SJSA1 (cell line): ENCODE data around the gene HTN1. TPM values are rescaled to one million over a fixed set of nuclear protein-coding genes. Genes with fewer than 3 reads are reported as not detected.

Experiments used
- DNase-seq, 2 experiments: peaks; one replicate each; pipeline ENCODE4 v3.0.0-alpha.2; 2015 to 2020; ENCODE audit warnings: low spot score in 2 of 2, low read depth in 1 of 2
- H3K27ac ChIP-seq: fragments of 250-450 bp; sonication (Bioruptor Pico); 2 replicates; pipeline ENCODE4 v1.5.1; 2020; ENCODE audit warnings: mild to moderate bottlenecking, moderate library complexity
- H3K27me3 ChIP-seq: fragments of 250-450 bp; sonication (Bioruptor Pico); replicated peaks from 2 replicates; pipeline ENCODE4 v1.5.1; 2020; ENCODE audit warnings: mild to moderate bottlenecking, moderate library complexity
- H3K36me3 ChIP-seq: fragments of 250-450 bp; sonication (Bioruptor Pico); 2 replicates; pipeline ENCODE4 v1.5.1; 2020; ENCODE audit warnings: mild to moderate bottlenecking
- H3K4me1 ChIP-seq: fragments of 250-450 bp; sonication (Bioruptor Pico); replicated peaks from 2 replicates; pipeline ENCODE4 v1.6.1; 2021; ENCODE audit warnings: mild to moderate bottlenecking
- H3K4me3 ChIP-seq: fragments of 250-450 bp; sonication (Bioruptor Pico); 2 replicates; pipeline ENCODE4 v1.5.1; 2020; ENCODE audit warnings: mild to moderate bottlenecking
- H3K9me3 ChIP-seq: fragments of 250-450 bp; sonication (Bioruptor Pico); replicated peaks from 2 replicates; pipeline ENCODE4 v1.5.1; 2020; ENCODE audit warnings: mild to moderate bottlenecking
- total RNA-seq: library from RNA; depleted of rRNA; stranded (reverse); fragments of >200 nt; shearing (Covaris generic); gene quantifications from 2 replicates; pipeline ENCODE4 v1.2.3, GENCODE V29; 2014; rRNA removed

The HTN1 gene
- total RNA-seq, 1 experiment from 2014 or later, result not detected

GRCh38 chr4:70080205-70080604 lies 30.0 kb downstream of the HTN1 start:
- H3K4me3 ChIP-seq, result no peak overlapping the region

GRCh38 chr4:70099206-70099605 lies 49.0 kb downstream of the HTN1 start:
- Histone ChIP-seq H3K4me1 (no peaks in the 10 kb centered on the region), H3K27ac (no peak overlapping the region), H3K4me3 (no peak overlapping the region), H3K27me3 (no peaks in the 10 kb centered on the region), H3K36me3 (no peaks in the 10 kb centered on the region), H3K9me3 (no peaks in the 10 kb centered on the region)
- DNase-seq, result no peak

More at GRCh38 chr4:70080205-70080604, 30.0 kb downstream of the HTN1 start:
- no peaks in the 10 kb centered on the region for H3K36me3 ChIP-seq
- DNase-seq, result no peak
- H3K4me1 ChIP-seq, result no peaks in the 10 kb centered on the region
- no peak overlapping the region for H3K27ac ChIP-seq
- H3K9me3 ChIP-seq, result no peaks in the 10 kb centered on the region
- H3K27me3 ChIP-seq, result no peaks in the 10 kb centered on the region

Other genes starting within 250 kb of the HTN1 start
- gene SULT1E1, start 190.3 kb upstream of the HTN1 start, total RNA-seq, result not detected in 2 replicates
- not detected in 2 replicates for gene CSN1S1, start 119.4 kb upstream of the HTN1 start, total RNA-seq
- gene CSN2, start 84.7 kb upstream of the HTN1 start, total RNA-seq, result not detected in 2 replicates
- gene STATH, start 54.5 kb upstream of the HTN1 start, total RNA-seq, result not detected in 2 replicates
- gene HTN3, start 22.0 kb upstream of the HTN1 start, total RNA-seq, result not detected in 2 replicates
- not detected in 2 replicates for gene PRR27, start 103.8 kb downstream of the HTN1 start, total RNA-seq
- gene ODAM, start 145.3 kb downstream of the HTN1 start, total RNA-seq, result not detected in 2 replicates
- not detected in 2 replicates for gene FDCSP, start 175.7 kb downstream of the HTN1 start, total RNA-seq
- gene CSN3, start 192.2 kb downstream of the HTN1 start, total RNA-seq, result not detected in 2 replicates